ENCODE data around the gene MYL9. TPM values are rescaled to one million over a fixed set of nuclear protein-coding genes. Genes with fewer than 3 reads are reported as not detected.

MYL9 gene
- total and polyA plus RNA-seq, 10 of the 15 experiments (the other 5 are each of a cell fraction or from before 2014, with no cell fraction given), result 0.28 to 1.7 (median 0.63) TPM; not detected in 3

DNA sequence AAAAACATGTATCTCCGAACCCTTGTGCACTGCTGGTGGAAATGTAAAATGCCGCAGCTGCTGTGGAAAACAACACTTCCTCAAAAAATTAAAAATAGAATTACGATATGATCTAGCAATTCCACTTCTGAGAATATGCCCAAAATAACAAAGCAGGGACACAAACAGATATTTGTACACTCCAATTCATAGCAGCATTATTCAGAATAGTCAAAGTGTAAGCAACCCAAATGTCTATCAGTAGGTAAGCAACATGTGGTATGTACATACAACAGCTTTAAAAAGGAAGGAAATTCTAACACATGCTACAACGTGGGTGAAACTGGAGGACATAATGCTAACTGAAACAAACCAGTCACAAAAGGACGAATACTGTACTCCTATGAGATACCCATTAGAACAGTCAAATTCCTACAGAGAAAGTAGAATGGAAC lies 58.6 kb downstream of the MYL9 start (continued):
- TF ChIP-seq, protein P1, sequence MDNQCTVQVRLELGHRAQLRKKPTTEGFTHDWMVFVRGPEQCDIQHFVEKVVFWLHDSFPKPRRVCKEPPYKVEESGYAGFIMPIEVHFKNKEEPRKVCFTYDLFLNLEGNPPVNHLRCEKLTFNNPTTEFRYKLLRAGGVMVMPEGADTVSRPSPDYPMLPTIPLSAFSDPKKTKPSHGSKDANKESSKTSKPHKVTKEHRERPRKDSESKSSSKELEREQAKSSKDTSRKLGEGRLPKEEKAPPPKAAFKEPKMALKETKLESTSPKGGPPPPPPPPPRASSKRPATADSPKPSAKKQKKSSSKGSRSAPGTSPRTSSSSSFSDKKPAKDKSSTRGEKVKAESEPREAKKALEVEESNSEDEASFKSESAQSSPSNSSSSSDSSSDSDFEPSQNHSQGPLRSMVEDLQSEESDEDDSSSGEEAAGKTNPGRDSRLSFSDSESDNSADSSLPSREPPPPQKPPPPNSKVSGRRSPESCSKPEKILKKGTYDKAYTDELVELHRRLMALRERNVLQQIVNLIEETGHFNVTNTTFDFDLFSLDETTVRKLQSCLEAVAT (IDR thresholded peaks at IDR 0.05), result 0 out of 2 replicates have a peak, but pooled peaks have one; percentile 1
- TF ChIP-seq, protein P2, sequence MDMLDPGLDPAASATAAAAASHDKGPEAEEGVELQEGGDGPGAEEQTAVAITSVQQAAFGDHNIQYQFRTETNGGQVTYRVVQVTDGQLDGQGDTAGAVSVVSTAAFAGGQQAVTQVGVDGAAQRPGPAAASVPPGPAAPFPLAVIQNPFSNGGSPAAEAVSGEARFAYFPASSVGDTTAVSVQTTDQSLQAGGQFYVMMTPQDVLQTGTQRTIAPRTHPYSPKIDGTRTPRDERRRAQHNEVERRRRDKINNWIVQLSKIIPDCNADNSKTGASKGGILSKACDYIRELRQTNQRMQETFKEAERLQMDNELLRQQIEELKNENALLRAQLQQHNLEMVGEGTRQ (IDR thresholded peaks at IDR 0.05; ENCODE audit: borderline replicate concordance, low read depth, low read length), result no peak
- TF ChIP-seq BHLHE40 (IDR thresholded peaks at IDR 0.05; ENCODE audit: borderline replicate concordance in 1 of 2, low read depth in 2 of 2, low read length in 1 of 2), result no peak
- TF ChIP-seq SPI1 (IDR thresholded peaks at IDR 0.05; ENCODE audit: borderline replicate concordance, insufficient read depth, low read depth, low read length), result peak; percentile 20; the same call in 1 of the 2 replicates
- TF ChIP-seq, protein P3, sequence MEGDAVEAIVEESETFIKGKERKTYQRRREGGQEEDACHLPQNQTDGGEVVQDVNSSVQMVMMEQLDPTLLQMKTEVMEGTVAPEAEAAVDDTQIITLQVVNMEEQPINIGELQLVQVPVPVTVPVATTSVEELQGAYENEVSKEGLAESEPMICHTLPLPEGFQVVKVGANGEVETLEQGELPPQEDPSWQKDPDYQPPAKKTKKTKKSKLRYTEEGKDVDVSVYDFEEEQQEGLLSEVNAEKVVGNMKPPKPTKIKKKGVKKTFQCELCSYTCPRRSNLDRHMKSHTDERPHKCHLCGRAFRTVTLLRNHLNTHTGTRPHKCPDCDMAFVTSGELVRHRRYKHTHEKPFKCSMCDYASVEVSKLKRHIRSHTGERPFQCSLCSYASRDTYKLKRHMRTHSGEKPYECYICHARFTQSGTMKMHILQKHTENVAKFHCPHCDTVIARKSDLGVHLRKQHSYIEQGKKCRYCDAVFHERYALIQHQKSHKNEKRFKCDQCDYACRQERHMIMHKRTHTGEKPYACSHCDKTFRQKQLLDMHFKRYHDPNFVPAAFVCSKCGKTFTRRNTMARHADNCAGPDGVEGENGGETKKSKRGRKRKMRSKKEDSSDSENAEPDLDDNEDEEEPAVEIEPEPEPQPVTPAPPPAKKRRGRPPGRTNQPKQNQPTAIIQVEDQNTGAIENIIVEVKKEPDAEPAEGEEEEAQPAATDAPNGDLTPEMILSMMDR (IDR thresholded peaks at IDR 0.05 in 2 of 3, conservative IDR thresholded peaks at IDR 0.05 in 1 of 3; ENCODE audit: control insufficient read depth in 2 of 3, extremely low read depth in 1 of 3, insufficient read depth in 1 of 3, low read depth in 3 of 3, low read length in 3 of 3), result no peak
- peak; percentile 43; the same call in 1 of the 2 replicates for TF ChIP-seq NFIC (IDR thresholded peaks at IDR 0.05; ENCODE audit: low read depth, low read length)
- TF ChIP-seq IKZF1 (conservative IDR thresholded peaks at IDR 0.05), result peak; percentile 65
- no peak for TF ChIP-seq EGR1 (IDR thresholded peaks at IDR 0.05; ENCODE audit: borderline replicate concordance in 1 of 2, low read depth in 2 of 2, low read length in 2 of 2)
- 0 out of 2 replicates have a peak, but pooled peaks have one; percentile 5 for TF ChIP-seq RUNX3 (IDR thresholded peaks at IDR 0.05; ENCODE audit: low read length)
- no peak for TF ChIP-seq KLF5 (IDR thresholded peaks at IDR 0.05; ENCODE audit: partially characterized antibody)
- TF ChIP-seq, protein P4, sequence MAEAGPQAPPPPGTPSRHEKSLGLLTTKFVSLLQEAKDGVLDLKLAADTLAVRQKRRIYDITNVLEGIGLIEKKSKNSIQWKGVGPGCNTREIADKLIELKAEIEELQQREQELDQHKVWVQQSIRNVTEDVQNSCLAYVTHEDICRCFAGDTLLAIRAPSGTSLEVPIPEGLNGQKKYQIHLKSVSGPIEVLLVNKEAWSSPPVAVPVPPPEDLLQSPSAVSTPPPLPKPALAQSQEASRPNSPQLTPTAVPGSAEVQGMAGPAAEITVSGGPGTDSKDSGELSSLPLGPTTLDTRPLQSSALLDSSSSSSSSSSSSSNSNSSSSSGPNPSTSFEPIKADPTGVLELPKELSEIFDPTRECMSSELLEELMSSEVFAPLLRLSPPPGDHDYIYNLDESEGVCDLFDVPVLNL (IDR thresholded peaks at IDR 0.05; ENCODE audit: low read depth, low read length), result no peak
- no peak for TF ChIP-seq SUPT20H (IDR thresholded peaks at IDR 0.05; ENCODE audit: borderline replicate concordance, control insufficient read depth, low read depth, low read length)
- no peak for TF ChIP-seq NFYB (IDR thresholded peaks at IDR 0.05; ENCODE audit: insufficient read depth, low read depth, low read length)
- TF ChIP-seq, protein P5, sequence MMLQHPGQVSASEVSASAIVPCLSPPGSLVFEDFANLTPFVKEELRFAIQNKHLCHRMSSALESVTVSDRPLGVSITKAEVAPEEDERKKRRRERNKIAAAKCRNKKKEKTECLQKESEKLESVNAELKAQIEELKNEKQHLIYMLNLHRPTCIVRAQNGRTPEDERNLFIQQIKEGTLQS (IDR thresholded peaks at IDR 0.05; ENCODE audit: borderline replicate concordance, extremely low read depth, low read depth, low read length), result no peak
- no peak for TF ChIP-seq ZNF207 (IDR thresholded peaks at IDR 0.05; ENCODE audit: borderline replicate concordance)
- TF ChIP-seq MEF2B (IDR thresholded peaks at IDR 0.05; ENCODE audit: partially characterized antibody, poor library complexity, severe bottlenecking), result no peak
- TF ChIP-seq POLR2AphosphoS5 (IDR thresholded peaks at IDR 0.05; ENCODE audit: low read length), result no peak
- TF ChIP-seq MTA3 (IDR thresholded peaks at IDR 0.05; ENCODE audit: borderline replicate concordance, low read length), result no peak
- TF ChIP-seq SP1 (IDR thresholded peaks at IDR 0.05; ENCODE audit: low read depth, low read length), result no peak
- TF ChIP-seq, protein P6, sequence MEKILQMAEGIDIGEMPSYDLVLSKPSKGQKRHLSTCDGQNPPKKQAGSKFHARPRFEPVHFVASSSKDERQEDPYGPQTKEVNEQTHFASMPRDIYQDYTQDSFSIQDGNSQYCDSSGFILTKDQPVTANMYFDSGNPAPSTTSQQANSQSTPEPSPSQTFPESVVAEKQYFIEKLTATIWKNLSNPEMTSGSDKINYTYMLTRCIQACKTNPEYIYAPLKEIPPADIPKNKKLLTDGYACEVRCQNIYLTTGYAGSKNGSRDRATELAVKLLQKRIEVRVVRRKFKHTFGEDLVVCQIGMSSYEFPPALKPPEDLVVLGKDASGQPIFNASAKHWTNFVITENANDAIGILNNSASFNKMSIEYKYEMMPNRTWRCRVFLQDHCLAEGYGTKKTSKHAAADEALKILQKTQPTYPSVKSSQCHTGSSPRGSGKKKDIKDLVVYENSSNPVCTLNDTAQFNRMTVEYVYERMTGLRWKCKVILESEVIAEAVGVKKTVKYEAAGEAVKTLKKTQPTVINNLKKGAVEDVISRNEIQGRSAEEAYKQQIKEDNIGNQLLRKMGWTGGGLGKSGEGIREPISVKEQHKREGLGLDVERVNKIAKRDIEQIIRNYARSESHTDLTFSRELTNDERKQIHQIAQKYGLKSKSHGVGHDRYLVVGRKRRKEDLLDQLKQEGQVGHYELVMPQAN (conservative IDR thresholded peaks at IDR 0.05), result no peak

Measured in GM12878 (cell line).